WTC11 (cell line): ENCODE data around the gene EPSTI1. TPM values are rescaled to one million over a fixed set of nuclear protein-coding genes. Genes with fewer than 3 reads are reported as not detected.

Experiments
- ATAC-seq: fragments of 200-7000 bp; cut with Tn5 transposase; 2 replicates; pipeline ENCODE4 v1.10.0; 2021; ENCODE audit warnings: mild to moderate bottlenecking, moderate library complexity
- CTCF ChIA-PET: fragments of 300-600 bp; sonication (Branson Sonifier 250); formaldehyde crosslinking; loops from one replicate; lab custom pipeline; 2021; ENCODE audit warnings: antibody characterized with exemption; lab: Charles Lee
- POLR2A ChIA-PET: fragments of 350-600 bp; sonication (Branson Sonifier 250); formaldehyde crosslinking; loops from one replicate; lab custom pipeline; 2021; ENCODE audit warnings: antibody characterized with exemption; lab: Charles Lee
- DNase-seq: peaks from one replicate; pipeline ENCODE4 v3.0.0; 2021; ENCODE audit warnings: low spot score
- H3K27ac Mint-ChIP-seq: 2 replicates; pipeline ENCODE4 v1.8.0; 2021; ENCODE audit warnings: mixed read lengths
- H3K27me3 Mint-ChIP-seq: 2 replicates; pipeline ENCODE4 v1.8.0; 2021; ENCODE audit warnings: low read depth, mild to moderate bottlenecking, moderate library complexity, mixed read lengths
- H3K36me3 Mint-ChIP-seq: 2 replicates; pipeline ENCODE4 v1.8.0; 2021; ENCODE audit warnings: mixed read lengths
- H3K4me1 Mint-ChIP-seq: 2 replicates; pipeline ENCODE4 v1.8.0; 2022; ENCODE audit warnings: mixed read lengths
- H3K4me3 Mint-ChIP-seq: 2 replicates; pipeline ENCODE4 v1.8.0; 2021; ENCODE audit warnings: mild to moderate bottlenecking, moderate library complexity, mixed read lengths
- H3K9me3 Mint-ChIP-seq: 2 replicates; pipeline ENCODE4 v1.8.0; 2021; ENCODE audit warnings: mixed read lengths
- ATF2 ChIP-seq: sonication (generic); formaldehyde crosslinking; IDR thresholded peaks from 2 replicates; pipeline ENCODE4 v1.8.1; 2022; ENCODE audit warnings: low read depth, missing genetic modification reagents, borderline replicate concordance
- CBFB ChIP-seq: sonication (generic); formaldehyde crosslinking; IDR thresholded peaks from 2 replicates; pipeline ENCODE4 v1.8.1; 2022; ENCODE audit warnings: mild to moderate bottlenecking, low read depth, missing genetic modification reagents
- ELF4 ChIP-seq: sonication (generic); formaldehyde crosslinking; IDR thresholded peaks from 2 replicates; pipeline ENCODE4 v1.8.1; 2022; ENCODE audit warnings: low read depth, mild to moderate bottlenecking, moderate library complexity, missing genetic modification reagents
- EMX1 ChIP-seq: fragments of 250-450 bp; sonication (Bioruptor Pico); IDR thresholded peaks from 2 replicates; pipeline ENCODE4 v1.8.0; 2021; ENCODE audit warnings: mild to moderate bottlenecking
- FOXK1 ChIP-seq: sonication (generic); formaldehyde crosslinking; IDR thresholded peaks from 2 replicates; pipeline ENCODE4 v1.8.0; 2022; ENCODE audit warnings: mild to moderate bottlenecking, moderate library complexity, missing genetic modification reagents
- JAZF1 ChIP-seq: fragments of 250-450 bp; sonication (Bioruptor Pico); IDR thresholded peaks from 2 replicates; pipeline ENCODE4 v1.9.0; 2021; ENCODE audit warnings: moderate library complexity, mild to moderate bottlenecking, inconsistent platforms
- MYBL2 ChIP-seq: sonication (generic); formaldehyde crosslinking; IDR thresholded peaks from 2 replicates; pipeline ENCODE4 v1.8.1; 2023; ENCODE audit warnings: mild to moderate bottlenecking, moderate library complexity, missing genetic modification reagents
- NR2C2 ChIP-seq: sonication (generic); formaldehyde crosslinking; IDR thresholded peaks from 2 replicates; pipeline ENCODE4 v1.8.0; 2022; ENCODE audit warnings: mild to moderate bottlenecking, missing genetic modification reagents
- PREB ChIP-seq: sonication (generic); formaldehyde crosslinking; IDR thresholded peaks from 2 replicates; pipeline ENCODE4 v1.8.1; 2022; ENCODE audit warnings: mild to moderate bottlenecking, missing genetic modification reagents, moderate library complexity, borderline replicate concordance
- ZMAT4 ChIP-seq: fragments of 250-450 bp; sonication (Bioruptor Pico); IDR thresholded peaks from 2 replicates; pipeline ENCODE4 v1.9.0; 2021; ENCODE audit warnings: mild to moderate bottlenecking
- ZNF121 ChIP-seq: sonication (generic); formaldehyde crosslinking; IDR thresholded peaks from 2 replicates; pipeline ENCODE4 v1.8.0; 2023; ENCODE audit warnings: missing genetic modification reagents
- ZNF138 ChIP-seq: sonication (generic); formaldehyde crosslinking; conservative IDR thresholded peaks from 2 replicates; pipeline ENCODE4 v1.8.1; 2022; ENCODE audit warnings: mild to moderate bottlenecking, moderate library complexity, missing genetic modification reagents
- ZNF396 ChIP-seq: fragments of 250-450 bp; sonication (Bioruptor Pico); IDR thresholded peaks from 2 replicates; pipeline ENCODE4 v1.8.0; 2021; ENCODE audit warnings: mild to moderate bottlenecking, moderate library complexity, borderline replicate concordance
- ZNF671 ChIP-seq: fragments of 250-450 bp; sonication (Bioruptor Pico); IDR thresholded peaks from 2 replicates; pipeline ENCODE4 v1.8.0; 2021; ENCODE audit warnings: mild to moderate bottlenecking
- total RNA-seq: library from RNA; stranded (reverse); gene quantifications from 3 replicates; pipeline ENCODE4 v1.2.3, GENCODE V29; 2021

The EPSTI1 gene
- total RNA-seq, 1 experiment from 2014 or later, result 2.1 TPM

- DNase-seq (no peak), ATAC-seq (peak; percentile 15)
- POLR2A ChIA-PET, result no interaction called here
- peaks cover 24% of the 10 kb centered on the region for H3K4me1 Mint-ChIP-seq
- peak overlapping the region; percentile 63; the same call in 1 of the 2 replicates for H3K27ac Mint-ChIP-seq
- H3K9me3 Mint-ChIP-seq, result peaks cover 5% of the 10 kb centered on the region; the same call in 1 of the 2 replicates
- H3K4me3 Mint-ChIP-seq, result no peak overlapping the region
- CTCF ChIA-PET, result no interaction called here
- H3K36me3 Mint-ChIP-seq, result peaks cover 37% of the 10 kb centered on the region
- TF ChIP-seq ZNF138 (CRISPR knock-in tag) (no peak), ZNF396 (CRISPR knock-in tag) (no peak), EMX1 (CRISPR knock-in tag) (no peak), ELF4 (no peak), ZNF121 (CRISPR knock-in tag) (no peak), FOXK1 (CRISPR knock-in tag) (no peak), PREB (CRISPR knock-in tag) (no peak), MYBL2 (CRISPR knock-in tag) (no peak), NR2C2 (CRISPR knock-in tag) (no peak), ZMAT4 (CRISPR knock-in tag) (no peak), CBFB (CRISPR knock-in tag) (no peak)
- H3K27me3 Mint-ChIP-seq, result peaks cover 3% of the 10 kb centered on the region; the same call in 1 of the 2 replicates
Measured at GRCh38 chr13:42847891-42848663, 144.0 kb downstream of the EPSTI1 start.

- peaks cover 16% of the 10 kb centered on the region for H3K4me1 Mint-ChIP-seq
- no peak overlapping the region for H3K4me3 Mint-ChIP-seq
- H3K36me3 Mint-ChIP-seq, result peaks cover 12% of the 10 kb centered on the region
- ATAC-seq (peak; percentile 76), DNase-seq (no peak)
- no peaks in the 10 kb centered on the region for H3K27me3 Mint-ChIP-seq
- H3K27ac Mint-ChIP-seq, result no peak overlapping the region
- ChIA-PET CTCF (interaction anchor here (1.0 to 1.5 kb wide), 2 partner anchors 132 to 503 kb away, joined by 4 to 8 read pairs; no protein-coding TSS in a partner anchor), POLR2A (no interaction called here)
- TF ChIP-seq ATF2 (CRISPR knock-in tag) (no peak), ZNF671 (CRISPR knock-in tag) (no peak), JAZF1 (no peak), MYBL2 (CRISPR knock-in tag) (no peak)
- TF ChIP-seq, all 79 proteins: peak for 0
- no peaks in the 10 kb centered on the region for H3K9me3 Mint-ChIP-seq
Measured at GRCh38 chr13:42836930-42837690, 154.9 kb downstream of the EPSTI1 start.

Other genes starting within 250 kb of the EPSTI1 start
- not detected in 3 replicates for gene FAM216B, start 210.7 kb downstream of the EPSTI1 start, total RNA-seq
- gene DNAJC15, start 31.3 kb upstream of the EPSTI1 start, total RNA-seq, result 12.2 to 15.6 TPM (median 13.5 TPM) in 3 replicates